BJ (cell line): ENCODE data around the gene RNASE8. TPM values are rescaled to one million over a fixed set of nuclear protein-coding genes. Genes with fewer than 3 reads are reported as not detected.

ENCODE experiments used
- CTCF ChIA-PET: fragments of 350-600 bp; formaldehyde crosslinking; extraction: SDS; loops from one replicate; lab custom pipeline; 2021; ENCODE audit warnings: antibody characterized with exemption, inconsistent platforms; lab: Yijun Ruan, JAX
- POLR2A ChIA-PET: fragments of 300-600 bp; sonication (Branson Sonifier 250); formaldehyde crosslinking; extraction: SDS; loops from one replicate; lab custom pipeline; 2021; ENCODE audit warnings: antibody characterized with exemption; lab: Charles Lee
- DNase-seq: peaks from one replicate; pipeline ENCODE4 v3.0.0-alpha.2; 2011; ENCODE audit warnings: low read depth
- H3K27me3 ChIP-seq: 2 replicates; pipeline ENCODE4 v1.6.0; 2011; ENCODE audit warnings: low read length; ENCODE audit not compliant: control insufficient read depth, insufficient read depth
- H3K36me3 ChIP-seq: 2 replicates; pipeline ENCODE4 v1.5.1; 2011; ENCODE audit warnings: low read length; ENCODE audit not compliant: control insufficient read depth, insufficient read depth
- H3K4me3 ChIP-seq: 2 replicates; pipeline ENCODE4 v1.5.1; 2011; ENCODE audit warnings: low read depth, mild to moderate bottlenecking, control low read depth, low read length
- CTCF ChIP-seq: IDR thresholded peaks from 2 replicates; pipeline ENCODE4 v1.5.1; 2011; ENCODE audit warnings: low read depth, mild to moderate bottlenecking, control low read depth, inconsistent platforms, low read length, moderate library complexity; ENCODE audit not compliant: insufficient read depth
- polyA plus RNA-seq: library from polyadenylated mRNA; depleted of rRNA; stranded (reverse); fragments of >200 nt; gene quantifications from 2 replicates; pipeline ENCODE4 v1.2.3, GENCODE V29; 2011

RNASE8 gene
- polyA plus RNA-seq, 1 experiment: not detected

DNA sequence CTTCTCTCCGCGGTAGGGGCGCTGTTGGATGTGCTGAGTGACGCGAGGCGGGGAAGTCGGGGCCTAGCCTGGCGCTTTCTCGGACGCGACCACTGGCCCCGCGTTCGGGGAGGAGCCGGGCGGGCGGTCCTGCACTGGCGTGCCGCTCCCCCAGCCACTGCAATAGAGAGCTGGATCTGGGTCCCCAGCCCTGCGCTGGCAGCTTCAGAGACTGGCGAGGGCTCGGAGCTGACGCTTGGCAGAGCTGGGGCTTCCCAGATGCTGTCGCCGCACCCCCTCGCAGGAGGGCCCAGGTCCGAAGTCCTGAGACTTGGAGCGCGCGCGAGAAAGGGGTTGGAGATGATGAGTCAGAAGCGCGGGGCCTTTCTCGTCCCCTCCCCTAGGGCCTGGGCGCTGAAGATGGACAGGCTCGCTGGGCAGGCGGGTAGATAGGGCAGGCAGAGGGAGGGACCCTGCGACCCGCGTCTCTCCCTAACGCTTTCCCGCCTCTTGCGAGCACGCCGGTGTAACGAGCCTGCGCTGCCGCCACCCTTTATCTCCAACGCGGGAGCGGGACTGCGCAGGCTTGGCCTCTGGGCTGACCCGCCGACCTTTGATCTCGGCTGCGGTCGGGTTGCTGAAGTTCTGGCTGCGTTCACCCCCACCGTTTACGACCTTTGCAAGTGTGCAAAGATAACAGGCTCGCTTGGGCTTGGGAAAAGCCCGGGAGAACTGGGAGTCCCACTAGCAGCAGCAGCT, 46.3 kb downstream of the RNASE8 start:
- TF ChIP-seq CTCF: peak; percentile 89
- Histone ChIP-seq H3K27me3 (0 out of 2 replicates have a peak, but pooled peaks cover 1% of the 10 kb centered on the region), H3K4me3 (peak overlapping the region; percentile 69), H3K36me3 (no peaks in the 10 kb centered on the region)
- POLR2A ChIA-PET: interaction anchor here (0.7 kb wide), 1 partner anchor 129 kb away, joined by 4 read pairs; no protein-coding TSS in a partner anchor
- DNase-seq: peak; percentile 67
- CTCF ChIA-PET: interaction anchor here (0.7 to 14.7 kb wide), 31 partner anchors 9 to 245 kb away, joined by 3 to 233 read pairs (median 5); partner anchors contain the start of genes ARHGEF40 and TPPP2

DNA sequence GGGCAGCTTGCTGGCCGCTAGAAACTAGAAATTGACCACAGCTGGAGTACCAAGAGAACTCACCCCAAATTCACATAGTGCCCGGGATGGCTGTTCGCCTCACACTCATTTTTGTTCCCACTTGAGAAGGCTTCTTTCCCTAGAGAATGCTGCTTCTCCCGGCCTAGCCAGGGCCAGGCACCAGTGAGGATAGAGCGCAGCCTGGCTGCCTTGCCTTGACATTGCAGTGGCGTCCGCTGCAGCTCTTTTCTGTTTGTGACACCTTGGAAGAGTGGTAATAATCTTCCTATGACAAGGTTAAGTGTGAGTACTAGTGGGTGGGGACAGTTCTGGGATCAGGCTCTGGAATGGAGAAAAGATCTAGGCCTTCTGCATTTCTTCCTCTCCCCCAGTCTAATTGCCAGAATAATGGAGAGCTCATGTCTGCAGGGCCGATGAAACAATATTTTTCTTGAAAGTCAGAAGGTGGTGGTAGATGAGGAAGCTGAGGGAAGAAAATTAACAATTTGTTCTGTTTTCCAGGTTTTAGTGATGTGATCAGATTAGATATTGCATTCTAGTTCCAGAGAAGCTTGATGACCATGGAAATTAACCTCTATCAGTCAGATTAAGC, 46.9 kb downstream of the RNASE8 start:
- DNase-seq: no peak
- ChIA-PET POLR2A (interaction anchor here (0.7 kb wide), 1 partner anchor 128 kb away, joined by 4 read pairs; no protein-coding TSS in a partner anchor), CTCF (interaction anchor here (0.7 to 14.7 kb wide), 28 partner anchors 8 to 246 kb away, joined by 3 to 233 read pairs (median 5); partner anchors contain the start of genes ARHGEF40 and TPPP2)
- Histone ChIP-seq H3K27me3 (0 out of 2 replicates have a peak, but pooled peaks cover 1% of the 10 kb centered on the region), H3K36me3 (no peaks in the 10 kb centered on the region), H3K4me3 (peak overlapping the region; percentile 69)
- TF ChIP-seq CTCF: peak; percentile 99

- CTCF ChIA-PET: interaction anchor here (0.7 to 14.7 kb wide), 24 partner anchors 8 to 247 kb away, joined by 3 to 233 read pairs (median 6); partner anchors contain the start of gene ARHGEF40
- H3K27me3 ChIP-seq: 0 out of 2 replicates have a peak, but pooled peaks cover 1% of the 10 kb centered on the region
- no peak for DNase-seq
- TF ChIP-seq CTCF: no peak
- POLR2A ChIA-PET: no interaction called here
- no peak overlapping the region for H3K4me3 ChIP-seq
- no peaks in the 10 kb centered on the region for H3K36me3 ChIP-seq
These were observed 47.5 kb downstream of the RNASE8 start for GRCh38 chr14:21105095-21105494.

- Histone ChIP-seq H3K27me3 (0 out of 2 replicates have a peak, but pooled peaks cover under 1% of the 10 kb centered on the region), H3K4me3 (no peak overlapping the region), H3K36me3 (no peaks in the 10 kb centered on the region)
- POLR2A ChIA-PET: no interaction called here
- DNase-seq: no peak
- CTCF ChIA-PET: interaction anchor here (0.7 to 14.7 kb wide), 12 partner anchors 12 to 89 kb away, joined by 3 to 233 read pairs (median 19); partner anchors contain the start of gene ARHGEF40
- no peak for TF ChIP-seq CTCF
These were observed 48.5 kb downstream of the RNASE8 start for GRCh38 chr14:21106176-21106497.
